GM21529 (cell line): ENCODE results near the gene RTP3.
A peak's percentile ranks its signal among the peaks of the same experiment; 100 is the strongest.
"Not testable (repeated sequence)": the region's sequence is repeated elsewhere in the genome, so short reads cannot be mapped to it uniquely, and the experiment has no call there.

Experiments
- ATAC-seq: cut with Tn5 transposase; IDR thresholded peaks from one replicate; pipeline ENCODE4 v1.9.1; 2021; ENCODE audit not compliant: unreplicated experiment

RTP3 gene

GRCh38 chr3:46490338-46491084, 7.3 kb upstream of the RTP3 start:
- no peak for ATAC-seq

GRCh38 chr3:46491089-46492070, 6.4 kb upstream of the RTP3 start:
- no peak for ATAC-seq

GRCh38 chr3:46492890-46493547, 4.8 kb upstream of the RTP3 start:
- no peak for ATAC-seq

GRCh38 chr3:46494491-46494890, 3.3 kb upstream of the RTP3 start:
- ATAC-seq, result not testable (repeated sequence)

GRCh38 chr3:46495901-46496456, 1.8 kb upstream of the RTP3 start:
- ATAC-seq, result no peak

GRCh38 chr3:46496746-46497555, 825 bp upstream of the RTP3 start:
- ATAC-seq, result no peak

GRCh38 chr3:46498916-46499519, 1.2 kb downstream of the RTP3 start:
- no peak for ATAC-seq

- ATAC-seq, result peak; percentile 55
Observed at GRCh38 chr3:46500656-46501635, 3.2 kb downstream of the RTP3 start.

GRCh38 chr3:46501702-46502101, 3.9 kb downstream of the RTP3 start:
- no peak for ATAC-seq

- no peak for ATAC-seq
Observed at GRCh38 chr3:46503200-46503874, 5.6 kb downstream of the RTP3 start.

GRCh38 chr3:46504789-46505188, 7.0 kb downstream of the RTP3 start:
- ATAC-seq, result no peak

GRCh38 chr3:46505953-46506352, 8.2 kb downstream of the RTP3 start:
- no peak for ATAC-seq

GRCh38 chr3:46506526-46506925, 8.8 kb downstream of the RTP3 start:
- ATAC-seq, result no peak

GRCh38 chr3:46508850-46509591, 11.2 kb downstream of the RTP3 start:
- ATAC-seq, result no peak

GRCh38 chr3:46509661-46510187, 11.9 kb downstream of the RTP3 start:
- no peak for ATAC-seq

GRCh38 chr3:46512191-46512749, 14.5 kb downstream of the RTP3 start:
- no peak for ATAC-seq

GRCh38 chr3:46516521-46516920, 18.7 kb downstream of the RTP3 start:
- no peak for ATAC-seq
